ENCODE data around the gene TBL1X. TPM values are rescaled to one million over a fixed set of nuclear protein-coding genes. Genes with fewer than 3 reads are reported as not detected.

The TBL1X gene
- total RNA-seq, 1 donor from 2014 or later: 26.4 TPM

- no peak overlapping the region for H3K27ac ChIP-seq (ENCODE audit: low read depth, low read length)
- H3K36me3 ChIP-seq (ENCODE audit: insufficient read depth, low read length): no peaks in the 10 kb centered on the region
- Mint-ChIP-seq H3K4me1 (ENCODE audit: low read depth, unreplicated experiment) (peaks cover 5% of the 10 kb centered on the region), H3K4me3 (ENCODE audit: unreplicated experiment) (no peak overlapping the region), H3K27ac (ENCODE audit: unreplicated experiment) (no peak overlapping the region), H3K27me3 (ENCODE audit: low read depth, unreplicated experiment) (no peaks in the 10 kb centered on the region), H3K9me3 (ENCODE audit: unreplicated experiment) (no peaks in the 10 kb centered on the region), H3K36me3 (ENCODE audit: low read depth, unreplicated experiment) (no peaks in the 10 kb centered on the region)
- no peak overlapping the region for H3K9ac ChIP-seq (ENCODE audit: low read length)
- peaks cover 6% of the 10 kb centered on the region for H4K20me1 ChIP-seq (ENCODE audit: insufficient read depth, low read length)
- H3K27me3 ChIP-seq (ENCODE audit: insufficient read depth, low read length): no peaks in the 10 kb centered on the region
- H3K79me2 ChIP-seq (ENCODE audit: insufficient read depth, low read length): no peaks in the 10 kb centered on the region
- DNase-seq (ENCODE audit: low read depth) (no peak), FAIRE-seq (no peak)
- no peak overlapping the region for H2AFZ ChIP-seq (ENCODE audit: low read depth, low read length)
- no peaks in the 10 kb centered on the region for H3K9me3 ChIP-seq (ENCODE audit: insufficient read depth, low read depth, low read length)
- H3K4me1 ChIP-seq (ENCODE audit: insufficient read depth, low read length): peaks cover 4% of the 10 kb centered on the region
- TF ChIP-seq CTCF (IDR thresholded peaks at IDR 0.05; ENCODE audit: insufficient read depth, low read depth, low read length) (no peak), EZH2 (IDR thresholded peaks at IDR 0.05; ENCODE audit: insufficient read depth, low read length) (no peak)
- H3K4me2 ChIP-seq (ENCODE audit: low read length): no peak overlapping the region
- H3K4me3 ChIP-seq (ENCODE audit: insufficient read depth, low read depth, low read length): no peak overlapping the region
Measured at GRCh38 chrX:9596837-9597236, 132.0 kb downstream of the TBL1X start.

- Mint-ChIP-seq H3K9me3 (ENCODE audit: unreplicated experiment) (no peaks in the 10 kb centered on the region), H3K27me3 (ENCODE audit: low read depth, unreplicated experiment) (no peaks in the 10 kb centered on the region), H3K36me3 (ENCODE audit: low read depth, unreplicated experiment) (no peaks in the 10 kb centered on the region), H3K4me3 (ENCODE audit: unreplicated experiment) (no peak overlapping the region), H3K27ac (ENCODE audit: unreplicated experiment) (no peak overlapping the region), H3K4me1 (ENCODE audit: low read depth, unreplicated experiment) (peaks cover 5% of the 10 kb centered on the region)
- Histone ChIP-seq H3K9me3 (ENCODE audit: insufficient read depth, low read depth, low read length) (no peaks in the 10 kb centered on the region), H3K4me3 (ENCODE audit: insufficient read depth, low read depth, low read length) (no peak overlapping the region), H3K4me1 (ENCODE audit: insufficient read depth, low read length) (peaks cover 4% of the 10 kb centered on the region), H3K36me3 (ENCODE audit: insufficient read depth, low read length) (no peaks in the 10 kb centered on the region), H3K27ac (ENCODE audit: low read depth, low read length) (no peak overlapping the region), H3K9ac (ENCODE audit: low read length) (no peak overlapping the region), H4K20me1 (ENCODE audit: insufficient read depth, low read length) (peaks cover 6% of the 10 kb centered on the region), H3K79me2 (ENCODE audit: insufficient read depth, low read length) (no peaks in the 10 kb centered on the region), H3K4me2 (ENCODE audit: low read length) (no peak overlapping the region), H3K27me3 (ENCODE audit: insufficient read depth, low read length) (no peaks in the 10 kb centered on the region), H2AFZ (ENCODE audit: low read depth, low read length) (no peak overlapping the region)
- TF ChIP-seq EZH2 (IDR thresholded peaks at IDR 0.05; ENCODE audit: insufficient read depth, low read length): no peak
- TF ChIP-seq CTCF (IDR thresholded peaks at IDR 0.05; ENCODE audit: insufficient read depth, low read depth, low read length): no peak
- no peak for DNase-seq (ENCODE audit: low read depth)
- peak; percentile 86 for FAIRE-seq
Measured at GRCh38 chrX:9597361-9598035, 132.6 kb downstream of the TBL1X start.

- H3K4me3 ChIP-seq (ENCODE audit: insufficient read depth, low read depth, low read length): no peak overlapping the region
- H3K9ac ChIP-seq (ENCODE audit: low read length): no peak overlapping the region
- no peaks in the 10 kb centered on the region for H3K27me3 ChIP-seq (ENCODE audit: insufficient read depth, low read length)
- H3K9me3 Mint-ChIP-seq (ENCODE audit: unreplicated experiment): no peaks in the 10 kb centered on the region
- H3K36me3 Mint-ChIP-seq (ENCODE audit: low read depth, unreplicated experiment): no peaks in the 10 kb centered on the region
- H3K79me2 ChIP-seq (ENCODE audit: insufficient read depth, low read length): no peaks in the 10 kb centered on the region
- no peaks in the 10 kb centered on the region for H3K9me3 ChIP-seq (ENCODE audit: insufficient read depth, low read depth, low read length)
- H3K27ac ChIP-seq (ENCODE audit: low read depth, low read length): no peak overlapping the region
- H3K27ac Mint-ChIP-seq (ENCODE audit: unreplicated experiment): no peak overlapping the region
- H2AFZ ChIP-seq (ENCODE audit: low read depth, low read length): no peak overlapping the region
- no peak overlapping the region for H3K4me3 Mint-ChIP-seq (ENCODE audit: unreplicated experiment)
- no peaks in the 10 kb centered on the region for H3K27me3 Mint-ChIP-seq (ENCODE audit: low read depth, unreplicated experiment)
- H3K4me1 Mint-ChIP-seq (ENCODE audit: low read depth, unreplicated experiment): peaks cover 5% of the 10 kb centered on the region
- DNase-seq (ENCODE audit: low read depth): no peak
- no peak overlapping the region for H3K4me2 ChIP-seq (ENCODE audit: low read length)
- H3K4me1 ChIP-seq (ENCODE audit: insufficient read depth, low read length): peaks cover 4% of the 10 kb centered on the region
- H4K20me1 ChIP-seq (ENCODE audit: insufficient read depth, low read length): peaks cover 6% of the 10 kb centered on the region
- FAIRE-seq: no peak
- H3K36me3 ChIP-seq (ENCODE audit: insufficient read depth, low read length): no peaks in the 10 kb centered on the region
- TF ChIP-seq CTCF (IDR thresholded peaks at IDR 0.05; ENCODE audit: insufficient read depth, low read depth, low read length) (no peak), EZH2 (IDR thresholded peaks at IDR 0.05; ENCODE audit: insufficient read depth, low read length) (no peak)
Measured at GRCh38 chrX:9598344-9598743, 133.5 kb downstream of the TBL1X start.

Measured in astrocyte (in vitro differentiated cells and primary cell).